K562 (cell line): Measurements from ENCODE around the gene CYLD. TPM values are rescaled to one million over a fixed set of nuclear protein-coding genes. Genes with fewer than 3 reads are reported as not detected.

Experiments
- ATAC-seq: fragments of 200-7000 bp; cut with Tn5 transposase; 3 replicates; pipeline ENCODE4 v1.9.1; 2020; ENCODE audit warnings: moderate library complexity
- BruUV-seq: library from RNA; stranded (reverse); fragments of 400-500 nt; replicated peaks from 2 replicates; lab custom pipeline; 2021; lab: Mats Ljungman, UMichigan
- CTCF ChIA-PET: fragments of 300-600 bp; formaldehyde crosslinking; extraction: SDS; loops from one replicate; lab custom pipeline; 2021; ENCODE audit warnings: low intra/inter-chr PET ratio; lab: Yijun Ruan, JAX
- POLR2A ChIA-PET: fragments of 300-600, 350-650 bp; sonication (Branson Sonifier 250); formaldehyde crosslinking; extraction: SDS; loops from one replicate; lab custom pipeline; 2021; ENCODE audit warnings: antibody characterized with exemption, inconsistent platforms; lab: Yijun Ruan, JAX
- DNase-seq, 4 experiments: peaks; one replicate each; pipeline versions ENCODE4 v3.0.0 to v3.0.0-alpha.2; 2011 to 2018; ENCODE audit warnings: low spot score in 3 of 4, mixed read lengths in 3 of 4; ENCODE audit errors: extremely low read depth in 1 of 4
- FAIRE-seq: peaks from 2 replicates; lab custom pipeline; 2011; peaks lifted over from hg19 to GRCh38; lab: Jason Lieb, UNC
- H2AFZ ChIP-seq: 2 replicates; pipeline ENCODE4 v1.6.0; 2011; ENCODE audit warnings: low read depth, low read length, control low read depth, inconsistent platforms
- H3K27ac ChIP-seq: fragments of 200-600 bp; 3 replicates; pipeline ENCODE4 v1.8.0; 2011; ENCODE audit warnings: low read depth, mild to moderate bottlenecking, control low read depth, inconsistent platforms, low read length, moderate library complexity, mixed read lengths; ENCODE audit errors: extremely low read depth
- H3K27me3 ChIP-seq, 2 experiments: fragments of 300-600 bp in 1 of 2; 2 replicates in 1 of 2; 3 replicates in 1 of 2; pipeline versions ENCODE4 v1.6.0 to v1.8.0; 2011; ENCODE audit warnings: inconsistent platforms in 2 of 2, low read length in 2 of 2, mild to moderate bottlenecking in 1 of 2, mixed read lengths in 1 of 2, moderate library complexity in 1 of 2; ENCODE audit not compliant: control insufficient read depth in 2 of 2, insufficient read depth in 2 of 2
- H3K36me3 ChIP-seq: fragments of 300-600 bp; 3 replicates; pipeline ENCODE4 v1.8.0; 2011; ENCODE audit warnings: mild to moderate bottlenecking, low read length, inconsistent platforms; ENCODE audit not compliant: control insufficient read depth, insufficient read depth
- H3K4me1 ChIP-seq, 2 experiments: fragments of 200-600 bp in 1 of 2; replicated peaks in 1 of 2; 2 replicates in 1 of 2; 3 replicates in 1 of 2; pipeline versions ENCODE4 v1.5.1 to v1.8.0; 2011; ENCODE audit warnings: inconsistent platforms in 2 of 2, low read length in 2 of 2, mild to moderate bottlenecking in 1 of 2, mixed read lengths in 1 of 2, moderate library complexity in 1 of 2; ENCODE audit not compliant: control insufficient read depth in 2 of 2, insufficient read depth in 2 of 2
- H3K4me2 ChIP-seq: 2 replicates; pipeline ENCODE4 v1.6.1; 2011; ENCODE audit warnings: low read length, control low read depth, inconsistent platforms, mixed read lengths; ENCODE audit not compliant: insufficient read depth
- H3K4me3 ChIP-seq: fragments of 200-600 bp; sonication (generic), shearing (Covaris generic); 2 replicates; pipeline ENCODE4 v1.5.1; 2016; ENCODE audit warnings: control low read depth, inconsistent platforms
- H3K79me2 ChIP-seq: fragments of 200-600 bp; 3 replicates; pipeline ENCODE4 v1.8.0; 2011; ENCODE audit warnings: low read length, inconsistent platforms; ENCODE audit not compliant: control insufficient read depth, insufficient read depth
- H3K9ac ChIP-seq, 2 experiments: 2 replicates each; pipeline versions ENCODE4 v1.6.0 to v1.6.1; 2011; ENCODE audit warnings: low read depth in 2 of 2, low read length in 2 of 2, control low read depth in 1 of 2, inconsistent platforms in 1 of 2, mild to moderate bottlenecking in 1 of 2, mixed read lengths in 1 of 2; ENCODE audit not compliant: insufficient read depth in 1 of 2
- H3K9me1 ChIP-seq: one replicate; pipeline ENCODE4 v1.6.0; 2011; ENCODE audit warnings: inconsistent platforms, mild to moderate bottlenecking, low read length, moderate library complexity; ENCODE audit not compliant: control insufficient read depth, insufficient read depth
- H3K9me3 ChIP-seq: replicated peaks from 2 replicates; pipeline ENCODE4 v1.5.1; 2011; ENCODE audit warnings: low read depth, low read length, inconsistent platforms; ENCODE audit not compliant: control insufficient read depth, insufficient read depth
- H4K20me1 ChIP-seq: replicated peaks from 2 replicates; pipeline ENCODE4 v1.6.1; 2011; ENCODE audit warnings: low read length, inconsistent platforms, mixed read lengths; ENCODE audit not compliant: control insufficient read depth, insufficient read depth
- E2F6 ChIP-seq, 2 experiments: IDR thresholded peaks; 2 replicates each; pipeline ENCODE4 v1.6.1; 2011; ENCODE audit warnings: borderline replicate concordance in 1 of 2, control low read depth in 1 of 2, low read depth in 1 of 2, low read length in 1 of 2, mild to moderate bottlenecking in 1 of 2, mixed read lengths in 1 of 2, moderate library complexity in 1 of 2; ENCODE audit not compliant: insufficient read depth in 1 of 2, insufficient read length in 1 of 2, poor library complexity in 1 of 2, severe bottlenecking in 1 of 2; ENCODE audit errors: extremely low read depth in 1 of 2
- ELK1 ChIP-seq: sonication (generic); formaldehyde crosslinking; IDR thresholded peaks from 2 replicates; pipeline ENCODE4 v1.8.1; 2022; ENCODE audit warnings: missing genetic modification reagents
- ELK3 ChIP-seq: fragments of 450-650 bp; formaldehyde crosslinking; IDR thresholded peaks from 2 replicates; pipeline ENCODE4 v1.4.0; 2020; ENCODE audit warnings: mild to moderate bottlenecking
- EP300 ChIP-seq: IDR thresholded peaks from 2 replicates; pipeline ENCODE4 v1.6.1; 2012; ENCODE audit warnings: low read length, improper control_type of control experiment
- POLR2G ChIP-seq: fragments of 200-400 bp; formaldehyde crosslinking; IDR thresholded peaks from 2 replicates; pipeline ENCODE4 v1.6.1; 2017; ENCODE audit warnings: low read depth, mild to moderate bottlenecking, antibody characterized with exemption, low read length, moderate library complexity
- PURB ChIP-seq: sonication (generic); formaldehyde crosslinking; IDR thresholded peaks from 2 replicates; pipeline ENCODE4 v1.9.0; 2021; ENCODE audit warnings: low read depth, mild to moderate bottlenecking, missing genetic modification reagents
- RBBP5 ChIP-seq: fragments of 200-600 bp; sonication (generic); IDR thresholded peaks from 2 replicates; pipeline ENCODE4 v1.6.1; 2012; ENCODE audit warnings: borderline replicate concordance, mild to moderate bottlenecking, low read length, control low read depth, inconsistent platforms; ENCODE audit not compliant: insufficient read depth, poor library complexity, severe bottlenecking
- RBM34 ChIP-seq: fragments of 200-400 bp; formaldehyde crosslinking; IDR thresholded peaks from 2 replicates; pipeline ENCODE4 v1.6.1; 2018; ENCODE audit warnings: low read length, borderline replicate concordance; ENCODE audit not compliant: insufficient read depth
- SMARCA4 ChIP-seq: fragments of 450-650 bp; IDR thresholded peaks from 2 replicates; pipeline ENCODE4 v1.6.1; 2016
- ZKSCAN8 ChIP-seq: fragments of 200-800 bp; sonication (Bioruptor generic); IDR thresholded peaks from 2 replicates; pipeline ENCODE4 v1.6.1; 2016; ENCODE audit warnings: missing genetic modification characterization, missing compliant biosample characterization
- ZZZ3 ChIP-seq: fragments of 450-650 bp; IDR thresholded peaks from 2 replicates; pipeline ENCODE4 v1.6.1; 2016; ENCODE audit warnings: antibody characterized with exemption, mild to moderate bottlenecking, moderate library complexity
- WGBS: fragments of 100-300 bp; shearing (Covaris generic); methylation state at CpG from one replicate; pipeline ENCODE4 v1.1.6; 2016; ENCODE audit warnings: low coverage, mixed read lengths; ENCODE audit not compliant: insufficient coverage; ENCODE audit errors: missing lambda C conversion rate; 5-methylcytosine and 5-hydroxymethylcytosine counted together
- in situ Hi-C: fragments of 300-500 bp; cut with MboI; formaldehyde crosslinking; loops from 4 replicates; pipeline ENCODE4 v1.15.0; 2018; ENCODE audit warnings: inconsistent platforms, mixed read lengths
- intact Hi-C: fragments of 100-400 bp; cut with micrococcal nuclease; formaldehyde crosslinking; loops from 2 replicates; pipeline ENCODE4 v1.14.2; 2022
- polyA plus RNA-seq, 8 experiments: library from polyadenylated mRNA; depleted of rRNA in 4 of 8; stranded (reverse) in 5 of 8; unstranded in 3 of 8; fragments of >200 nt; fragmentation: Nextera tagmentation in 2 of 8; fragmentation: Illumina TruSeq in 1 of 8; extraction: Ambion mirVana in 2 of 8; extraction: Trizol in 1 of 8; gene quantifications; 2 replicates each; pipeline versions ENCODE4 v1.2.1 to v1.2.3, GENCODE V29; 2011 to 2014; ENCODE audit warnings: inconsistent platforms in 1 of 8, missing spikeins in 1 of 8
- total RNA-seq, 7 experiments: library from RNA; depleted of rRNA in 6 of 7; stranded (reverse); fragments of >200 nt in 6 of 7; fragmentation: Illumina TruSeq in 2 of 7; extraction: Trizol in 2 of 7; gene quantifications; 2 replicates each; pipeline versions ENCODE4 v1.2.1 to v1.2.3, GENCODE V29; 2011 to 2021; ENCODE audit warnings: low replicate concordance in 1 of 7

CYLD gene
- total and polyA plus RNA-seq, 9 of the 15 experiments (the other 6 are each of a cell fraction or from before 2014, with no cell fraction given) = 3.4 to 7.4 (median 5.3) TPM

GRCh38 chr16:50812046-50812445 is 70.2 kb downstream of the CYLD start:
- DNase-seq = no peak
- 0% methylated on average over 7 of the region's 7 CpGs for WGBS
- Histone ChIP-seq H2AFZ (no peak overlapping the region), H3K4me1 (no peaks in the 10 kb centered on the region), H3K9me3 (no peaks in the 10 kb centered on the region), H3K4me3 (no peak overlapping the region), H4K20me1 (no peaks in the 10 kb centered on the region; the same call in 1 of the 2 replicates), H3K36me3 (no peaks in the 10 kb centered on the region), H3K9ac (no peak overlapping the region), H3K4me2 (no peak overlapping the region), H3K27ac (no peak overlapping the region), H3K79me2 (no peaks in the 10 kb centered on the region), H3K27me3 (peaks cover 0 to 34% of the 10 kb centered on the region in 2 experiments; a peak in 3 of 5 replicates), H3K9me1 (no peaks in the 10 kb centered on the region)
- intact Hi-C loops = no loop called here
- ChIA-PET CTCF (no interaction called here), POLR2A (interaction anchor here (0.6 kb wide), 1 partner anchor 1679 kb away, joined by 3 read pairs; no protein-coding TSS in a partner anchor)
- no peak for FAIRE-seq
- BruUV-seq = no TSS peak
- no peak for ATAC-seq
- in situ Hi-C loops = loop anchor here (10.0 kb wide), 1 partner anchor 437 kb away; no protein-coding TSS in a partner anchor
- TF ChIP-seq POLR2G = no peak
- no peak for TF ChIP-seq ZKSCAN8
- TF ChIP-seq SMARCA4 = no peak
- no peak for TF ChIP-seq EP300

- FAIRE-seq = no peak
- POLR2A ChIA-PET = interaction anchor here (0.6 to 0.7 kb wide), 2 partner anchors 118 to 458 kb away, joined by 3 to 4 read pairs; no protein-coding TSS in a partner anchor
- TF ChIP-seq RBM34 (no peak), ZZZ3 (no peak), PURB (no peak), RBBP5 (no peak), E2F6 (IDR thresholded peaks at IDR 0.05; ENCODE audit: borderline replicate concordance in 1 of 2, extremely low read depth in 1 of 2, insufficient read depth in 1 of 2, insufficient read length in 1 of 2, low read depth in 1 of 2, low read length in 1 of 2, poor library complexity in 1 of 2, severe bottlenecking in 1 of 2) (no peak), ELK3 (CRISPR knock-in tag) (no peak), ELK1 (CRISPR knock-in tag) (no peak)
Observed at GRCh38 chr16:50812876-50813466, 71.1 kb downstream of the CYLD start.

More at GRCh38 chr16:50812876-50813466, 71.1 kb downstream of the CYLD start:
- H3K9me3 ChIP-seq = no peaks in the 10 kb centered on the region
- in situ Hi-C loops = loop anchor here (10.0 kb wide), 1 partner anchor 438 kb away; no protein-coding TSS in a partner anchor
- H3K9ac ChIP-seq = no peak overlapping the region; a peak in 1 of 4 replicates
- no TSS peak for BruUV-seq
- CTCF ChIA-PET = no interaction called here
- H3K36me3 ChIP-seq = no peaks in the 10 kb centered on the region
- H2AFZ ChIP-seq = no peak overlapping the region
- H3K27me3 ChIP-seq = peaks cover 2 to 43% of the 10 kb centered on the region in 2 experiments; a peak in 3 of 5 replicates
- no peak overlapping the region for H3K4me3 ChIP-seq
- intact Hi-C loops = no loop called here
- 19% methylated on average over 9 of the region's 9 CpGs for WGBS
- no peaks in the 10 kb centered on the region for H3K79me2 ChIP-seq
- H4K20me1 ChIP-seq = no peaks in the 10 kb centered on the region; the same call in 1 of the 2 replicates
- no peaks in the 10 kb centered on the region for H3K9me1 ChIP-seq
- no peak overlapping the region for H3K27ac ChIP-seq
- ATAC-seq (no peak), DNase-seq (no peak)
- H3K4me1 ChIP-seq = no peaks in the 10 kb centered on the region
- no peak overlapping the region for H3K4me2 ChIP-seq
